SKM-1 (cell line): Measurements from ENCODE around the gene MINK1.

Experiments used
- DNase-seq: peaks from one replicate; lab custom pipeline; 2025; ENCODE audit not compliant: unreplicated experiment; lab: John Stamatoyannopoulos, UW

The MINK1 gene

GRCh38 chr17:4833178-4833940 lies at the start of gene MINK1:
Gene MINK1 (plus strand): TSS chr17:4833340. CDS start chr17:4833584, 244 bp downstream.
- DNase-seq: peak; percentile 23

GRCh38 chr17:4785311-4786105 lies 47.6 kb upstream of the MINK1 start:
- DNase-seq: no peak

GRCh38 chr17:4786106-4786511 lies 47.0 kb upstream of the MINK1 start, which contains the start of gene VMO1:
Gene VMO1 (minus strand): TSS chr17:4786364. CDS start chr17:4786352, 12 bp downstream.
- no peak for DNase-seq

- no peak for DNase-seq
Measured at GRCh38 chr17:4786516-4786915, 46.6 kb upstream of the MINK1 start.

GRCh38 chr17:4788159-4788806 lies 44.9 kb upstream of the MINK1 start:
- DNase-seq: no peak

- DNase-seq: no peak
Measured at GRCh38 chr17:4788807-4789700, 44.1 kb upstream of the MINK1 start, which contains the start of gene GLTPD2. Gene GLTPD2 (plus strand): TSS chr17:4788964. CDS start chr17:4789012, 48 bp downstream.

GRCh38 chr17:4789701-4789950 lies 43.5 kb upstream of the MINK1 start:
- DNase-seq: no peak

GRCh38 chr17:4789951-4790704 lies 43.0 kb upstream of the MINK1 start:
- DNase-seq: no peak

- DNase-seq: no peak
Measured at GRCh38 chr17:4790705-4791088, 42.4 kb upstream of the MINK1 start.

- no peak for DNase-seq
Measured at GRCh38 chr17:4795168-4795567, 38.0 kb upstream of the MINK1 start.

- DNase-seq: no peak
Measured at GRCh38 chr17:4796552-4796920, 36.6 kb upstream of the MINK1 start.

- DNase-seq: no peak
Measured at GRCh38 chr17:4800462-4801196, 32.5 kb upstream of the MINK1 start.

GRCh38 chr17:4802228-4802627 lies 30.9 kb upstream of the MINK1 start, which contains the start of gene C17orf114:
Gene C17orf114 (minus strand): TSS chr17:4802328.
- DNase-seq: no peak

GRCh38 chr17:4806456-4806776 lies 26.7 kb upstream of the MINK1 start:
- DNase-seq: no peak

GRCh38 chr17:4806777-4807604 lies 26.1 kb upstream of the MINK1 start, which contains the start of gene PLD2:
Gene PLD2 (plus strand): TSS chr17:4807152. CDS start chr17:4807773, 621 bp downstream.
- no peak for DNase-seq

- DNase-seq: no peak
Measured at GRCh38 chr17:4807605-4808377, 25.3 kb upstream of the MINK1 start.

GRCh38 chr17:4808378-4808767 lies 24.8 kb upstream of the MINK1 start:
- DNase-seq: no peak
